ENCODE results near the gene MICAL3. TPM values are rescaled to one million over a fixed set of nuclear protein-coding genes. Genes with fewer than 3 reads are reported as not detected.

MICAL3 gene
- polyA plus RNA-seq, 1 of the 3 experiments (the other 2 are of a cell fraction): 83.1 TPM

- no peaks in the 10 kb centered on the region for H3K9me3 ChIP-seq
- no peaks in the 10 kb centered on the region for H3K9me2 ChIP-seq
- TF ChIP-seq CTCF (IDR thresholded peaks at IDR 0.05) (no peak), GABPA (IDR thresholded peaks at IDR 0.05; ENCODE audit: low read depth) (no peak), GATA2 (CRISPR knock-in tag; IDR thresholded peaks at IDR 0.05) (no peak), MAX (IDR thresholded peaks at IDR 0.05; ENCODE audit: low read depth) (no peak), POLR2AphosphoS5 (IDR thresholded peaks at IDR 0.05; ENCODE audit: low read depth, low read length) (no peak), YY1 (IDR thresholded peaks at IDR 0.05; ENCODE audit: low read depth) (no peak), SIN3A (IDR thresholded peaks at IDR 0.05; ENCODE audit: borderline replicate concordance, low read depth, low read length) (no peak), CHD2 (IDR thresholded peaks at IDR 0.05; ENCODE audit: low read length, partially characterized antibody) (no peak), EZH2phosphoT487 (IDR thresholded peaks at IDR 0.05; ENCODE audit: borderline replicate concordance, low read depth) (no peak), MEF2A (IDR thresholded peaks at IDR 0.05; ENCODE audit: borderline replicate concordance, low read depth) (no peak), USF1 (IDR thresholded peaks at IDR 0.05; ENCODE audit: borderline replicate concordance, low read depth) (no peak), SMC3 (IDR thresholded peaks at IDR 0.05; ENCODE audit: low read depth, low read length) (no peak), JUND (IDR thresholded peaks at IDR 0.05) (no peak), NRF1 (IDR thresholded peaks at IDR 0.05; ENCODE audit: low read depth, low read length) (no peak), REST (IDR thresholded peaks at IDR 0.05; ENCODE audit: low read depth, low read length) (no peak)
- no peak overlapping the region for H3K4me3 ChIP-seq (ENCODE audit: low read depth in 2 of 2, low read length in 1 of 2)
- H3K27me3 ChIP-seq (ENCODE audit: insufficient read depth): no peaks in the 10 kb centered on the region
- H3K27ac ChIP-seq (ENCODE audit: low read depth in 2 of 2, low read length in 1 of 2): no peak overlapping the region
- H3K79me2 ChIP-seq (ENCODE audit: insufficient read depth): peaks cover 91% of the 10 kb centered on the region
- WGBS (ENCODE audit: low lambda C conversion rate): 97% methylated on average over 6 of the region's 12 CpGs
- H2AFZ ChIP-seq (ENCODE audit: low read depth): no peak overlapping the region
- ChIA-PET CTCF (interaction anchor here (0.7 kb wide), 1 partner anchor 108 kb away, joined by 4 read pairs; no protein-coding TSS in a partner anchor), POLR2A (no interaction called here)
- H4K20me1 ChIP-seq (ENCODE audit: insufficient read depth): peaks cover 35% of the 10 kb centered on the region
- peaks cover 26 to 41% of the 10 kb centered on the region in 2 experiments; a peak in 3 of 4 replicates for H3K4me1 ChIP-seq (ENCODE audit: control insufficient read depth in 1 of 2, insufficient read depth in 2 of 2, low read depth in 1 of 2, low read length in 1 of 2)
- no peaks in the 10 kb centered on the region for H3K36me3 ChIP-seq (replicated peaks in 1 of 2; ENCODE audit: control insufficient read depth in 1 of 2, insufficient read depth in 2 of 2, low read length in 1 of 2)
- H3K9ac ChIP-seq: no peak overlapping the region
- H3K4me2 ChIP-seq: no peak overlapping the region
- no peak for DNase-seq
- peaks cover 9% of the 10 kb centered on the region for H3F3A ChIP-seq (replicated peaks; ENCODE audit: insufficient read depth)
Measured at GRCh38 chr22:17968126-17968525, 56.2 kb downstream of the MICAL3 start.
